Psoas muscle (tissue), 8 donors: Measurements from ENCODE around the gene MBNL2. TPM values are rescaled to one million over a fixed set of nuclear protein-coding genes. Genes with fewer than 3 reads are reported as not detected.
"Not testable (repeated sequence)": the region's sequence is repeated elsewhere in the genome, so short reads cannot be mapped to it uniquely, and the experiment has no call there.

Experiments
- ATAC-seq, 4 donors: fragments of 200-7000 bp; cut with Tn5 transposase; one replicate each; pipeline ENCODE4 v1.9.1; 2020; ENCODE audit warnings: moderate library complexity in 3 of 4, mild to moderate bottlenecking in 2 of 4
- DNase-seq, 2 donors: peaks; one replicate each; pipeline ENCODE4 v3.0.0-alpha.2; 2020
- H3K27ac ChIP-seq: fragments of 200-600 bp; one replicate; pipeline ENCODE4 v1.8.0; 2022
- H3K27me3 ChIP-seq, 3 donors: fragments of 200-600 bp in 1 of 3; one replicate each; pipeline versions ENCODE4 v1.6.1 to v1.8.0; 2013 to 2022; ENCODE audit warnings: low read length in 2 of 3, mild to moderate bottlenecking in 2 of 3, moderate library complexity in 1 of 3; ENCODE audit not compliant: insufficient read depth in 3 of 3
- H3K36me3 ChIP-seq, 2 donors: fragments of 200-600 bp in 1 of 2; one replicate each; pipeline versions ENCODE4 v1.6.1 to v1.8.0; 2013 to 2022; ENCODE audit warnings: low read depth in 1 of 2, mild to moderate bottlenecking in 1 of 2, moderate library complexity in 1 of 2; ENCODE audit not compliant: insufficient read depth in 1 of 2
- H3K4me1 ChIP-seq: fragments of 200-600 bp; one replicate; pipeline ENCODE4 v1.8.0; 2022
- H3K4me3 ChIP-seq: fragments of 200-600 bp; one replicate; pipeline ENCODE4 v1.8.0; 2022; ENCODE audit warnings: mild to moderate bottlenecking
- H3K9me3 ChIP-seq: fragments of 200-600 bp; one replicate; pipeline ENCODE4 v1.8.0; 2022
- CTCF ChIP-seq: fragments of 200-600 bp; IDR thresholded peaks from one replicate; pipeline ENCODE4 v1.8.0; 2022; ENCODE audit warnings: antibody characterized with exemption
- WGBS, 3 donors: extraction: QIAGEN DNeasy Blood & Tissue Kit; methylation state at CpG; one replicate each; pipeline versions ENCODE4 v1.1.6 to v1.1.7; 2013; 5-methylcytosine and 5-hydroxymethylcytosine counted together
- intact Hi-C, 2 donors: fragments of 100-400 bp; cut with DNase I; formaldehyde crosslinking; loops; one replicate each; pipeline versions ENCODE4 v1.11.0 to v1.14.2; 2022
- polyA plus RNA-seq, 3 donors: library from polyadenylated mRNA; stranded (reverse); fragments of 200-250 nt; gene quantifications; one replicate each; pipeline ENCODE4 v1.2.3, GENCODE V29; 2013
- total RNA-seq, 4 donors: library from RNA; stranded (reverse); fragmentation: NEBNext Ultra II Directional in 2 of 4; extraction: Animal tissue kit (Norgen Biotek cat#: 25700) in 2 of 4; gene quantifications; one replicate each; pipeline versions ENCODE4 v1.2.1 to v1.2.4, GENCODE V29; 2021 to 2023
- donor health status: healthy with polysubstance abuse.
- donor health status: DM: no; HTN: no; CAD: no; lungs with moderate emphysema.
- donor health status: Bipolar disorder and iron deficiency.
- donor health status: healthy.
- donor health status: DM: yes; HTN: yes; CAD: no.
- donor health status: DM: no; HTN: no; CAD: no.
- donor health status: DM: no; HTN: no; CAD: no.
- donor health status: DM: yes; HTN: yes; CAD: no.

Gene MBNL2
- total and polyA plus RNA-seq, 7 donors = 13.3 to 93.1 (median 61.9) TPM

DNA sequence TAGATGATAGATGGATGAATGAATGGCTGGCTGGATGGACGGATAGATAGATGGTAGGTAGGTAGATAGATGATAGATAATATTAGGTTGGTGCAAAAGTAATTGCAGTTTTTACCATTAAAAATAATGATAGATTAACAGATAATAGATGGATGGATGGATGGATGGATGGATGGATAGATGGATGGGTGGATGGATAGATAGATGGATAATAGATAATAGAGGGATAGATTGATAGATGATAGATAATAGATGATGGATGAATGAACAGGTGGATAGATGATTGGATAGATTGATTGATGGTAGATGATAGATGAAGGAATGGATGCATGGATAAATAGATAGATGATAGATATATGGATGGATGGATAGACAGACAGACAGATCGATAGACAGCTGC, 124.0 kb downstream of the MBNL2 start:
- Histone ChIP-seq H3K27me3 (no peaks in the 10 kb centered on the region), H3K9me3 (no peaks in the 10 kb centered on the region), H3K27ac (no peak overlapping the region), H3K36me3 (peaks cover 5 to 65% of the 10 kb centered on the region in 2 donors), H3K4me1 (peaks cover 9% of the 10 kb centered on the region), H3K4me3 (no peak overlapping the region)
- TF ChIP-seq CTCF = no peak
- 95 to 98% (median 97%) methylated on average over 2 of the region's 2 CpGs for WGBS, 3 donors
- DNase-seq (no peak), ATAC-seq (no peak)
- intact Hi-C loops = no loop called here

DNA sequence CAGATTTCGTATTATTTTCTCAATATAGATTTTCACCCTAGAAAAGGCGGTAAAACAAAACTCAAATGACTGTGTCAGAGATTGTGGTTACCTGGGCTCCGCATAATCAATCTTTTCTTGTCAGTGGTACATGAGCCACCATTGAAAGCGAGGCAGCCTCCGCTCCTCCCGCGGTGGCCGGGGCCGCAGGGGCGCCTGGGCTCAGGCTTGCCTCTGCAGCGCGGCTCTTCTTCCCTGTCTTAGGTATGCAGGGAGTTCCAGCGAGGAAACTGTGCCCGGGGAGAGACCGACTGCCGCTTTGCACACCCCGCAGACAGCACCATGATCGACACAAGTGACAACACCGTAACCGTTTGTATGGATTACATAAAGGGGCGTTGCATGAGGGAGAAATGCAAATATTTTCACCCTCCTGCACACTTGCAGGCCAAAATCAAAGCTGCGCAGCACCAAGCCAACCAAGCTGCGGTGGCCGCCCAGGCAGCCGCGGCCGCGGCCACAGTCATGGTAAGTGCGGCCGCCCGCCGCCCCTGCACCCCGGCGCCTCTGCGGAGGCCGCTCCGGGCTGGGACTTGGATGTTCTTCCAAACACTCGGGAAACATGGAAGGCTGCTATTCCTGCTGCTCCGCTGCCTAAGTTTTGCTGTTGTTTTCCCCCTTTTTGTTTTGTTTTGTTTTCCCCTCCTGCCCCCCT, 124.6 kb downstream of the MBNL2 start:
- DNase-seq (no peak), ATAC-seq (no peak)
- WGBS, 3 donors = 92 to 93% (median 93%) methylated on average over 39 of the region's 39 CpGs

GRCh38 chr13:97347255-97347932, 125.3 kb downstream of the MBNL2 start:
- no peaks in the 10 kb centered on the region for H3K4me1 ChIP-seq
- WGBS, 3 donors = 86 to 93% (median 87%) methylated on average over 9 of the region's 9 CpGs
- peak in 1 of 4 donors; percentile 24 for ATAC-seq
- no peak for DNase-seq
- H3K4me3 ChIP-seq = no peak overlapping the region
- no peaks in the 10 kb centered on the region for H3K27me3 ChIP-seq
- intact Hi-C loops = no loop called here
- no peak for TF ChIP-seq CTCF
- no peaks in the 10 kb centered on the region for H3K9me3 ChIP-seq
- H3K27ac ChIP-seq = no peak overlapping the region
- peaks cover 5 to 78% of the 10 kb centered on the region in 2 donors for H3K36me3 ChIP-seq

More for the DNA sequence above, 124.6 kb downstream of the MBNL2 start:
- Histone ChIP-seq H3K4me3 (no peak overlapping the region), H3K4me1 (peaks cover 2% of the 10 kb centered on the region), H3K36me3 (peaks cover 5 to 72% of the 10 kb centered on the region in 2 donors), H3K9me3 (no peaks in the 10 kb centered on the region), H3K27me3 (no peaks in the 10 kb centered on the region), H3K27ac (no peak overlapping the region)
- intact Hi-C loops = no loop called here
- no peak for TF ChIP-seq CTCF

- H3K9me3 ChIP-seq = no peaks in the 10 kb centered on the region
- no peak for DNase-seq
- H3K4me3 ChIP-seq = no peak overlapping the region
- intact Hi-C loops = no loop called here
- peaks cover 5 to 77% of the 10 kb centered on the region in 2 donors for H3K36me3 ChIP-seq
- TF ChIP-seq CTCF = no peak
- H3K4me1 ChIP-seq = no peaks in the 10 kb centered on the region
- H3K27me3 ChIP-seq = no peaks in the 10 kb centered on the region
- WGBS, 3 donors = 89 to 98% (median 94%) methylated on average over 5 of the region's 5 CpGs
- no peak overlapping the region for H3K27ac ChIP-seq
- no peak for ATAC-seq
Measured at GRCh38 chr13:97348569-97349100, 126.5 kb downstream of the MBNL2 start.

- H3K27ac ChIP-seq, H3K27me3 ChIP-seq, ATAC-seq, intact Hi-C loops, H3K4me3 ChIP-seq, DNase-seq, H3K9me3 ChIP-seq: not testable (repeated sequence)
- Histone ChIP-seq H3K4me1 (peaks cover 11% of the 10 kb centered on the region), H3K36me3 (peaks cover 5 to 76% of the 10 kb centered on the region in 2 donors)
- WGBS, 3 donors = 82 to 87% (median 87%) methylated on average over 1 of the region's 1 CpG
Measured at GRCh38 chr13:97352012-97352411, 129.9 kb downstream of the MBNL2 start.
